SK-N-SH (cell line): Measurements from ENCODE around the gene TFDP2. TPM values are rescaled to one million over a fixed set of nuclear protein-coding genes. Genes with fewer than 3 reads are reported as not detected.

Experiments used
- CTCF ChIA-PET: fragments of 300-600, 350-600 bp; formaldehyde crosslinking; extraction: SDS; loops from one replicate; lab custom pipeline; 2021; lab: Yijun Ruan, JAX
- POLR2A ChIA-PET: fragments of 350-600 bp; sonication (Branson Sonifier 250); formaldehyde crosslinking; extraction: SDS; loops from one replicate; lab custom pipeline; 2020; ENCODE audit warnings: antibody characterized with exemption, inconsistent platforms; lab: Yijun Ruan, JAX
- DNase-seq: peaks from one replicate; pipeline ENCODE4 v3.0.0; 2012
- H2AFZ ChIP-seq: fragments of 200-600 bp; sonication (generic); 2 replicates; pipeline ENCODE4 v1.8.1; 2016; ENCODE audit warnings: antibody characterized with exemption, mild to moderate bottlenecking, low read depth
- H3F3A ChIP-seq: fragments of 200-600 bp; sonication (generic); replicated peaks from 2 replicates; pipeline ENCODE3; 2016; ENCODE audit warnings: antibody characterized with exemption, mild to moderate bottlenecking; ENCODE audit not compliant: insufficient read depth
- H3K27ac ChIP-seq, 2 experiments: fragments of 200-500 bp in 1 of 2; fragments of 200-600 bp in 1 of 2; sonication (Bioruptor generic) in 1 of 2; sonication (generic), shearing (Covaris generic) in 1 of 2; 2 replicates each; pipeline versions ENCODE4 v1.5.1 to v1.6.1; 2014 to 2016; ENCODE audit warnings: low read depth in 2 of 2, inconsistent platforms in 1 of 2, low read length in 1 of 2, mild to moderate bottlenecking in 1 of 2, mixed read lengths in 1 of 2
- H3K27me3 ChIP-seq: fragments of 200-600 bp; sonication (generic), shearing (Covaris generic); 2 replicates; pipeline ENCODE4 v1.6.1; 2016; ENCODE audit warnings: mixed run types; ENCODE audit not compliant: insufficient read depth
- H3K36me3 ChIP-seq, 2 experiments: fragments of 200-500 bp in 1 of 2; fragments of 200-600 bp in 1 of 2; sonication (Bioruptor generic) in 1 of 2; sonication (generic) in 1 of 2; replicated peaks in 1 of 2; 2 replicates each; pipeline versions ENCODE3 to v1.5.1; 2014 to 2016; ENCODE audit warnings: low read length in 1 of 2, mild to moderate bottlenecking in 1 of 2; ENCODE audit not compliant: insufficient read depth in 2 of 2, control insufficient read depth in 1 of 2
- H3K4me1 ChIP-seq, 2 experiments: fragments of 200-500 bp in 1 of 2; fragments of 200-600 bp in 1 of 2; sonication (Bioruptor generic) in 1 of 2; sonication (generic), shearing (Covaris generic) in 1 of 2; 2 replicates each; pipeline versions ENCODE4 v1.5.1 to v1.6.1; 2014 to 2016; ENCODE audit warnings: low read depth in 1 of 2, low read length in 1 of 2, mixed run types in 1 of 2; ENCODE audit not compliant: insufficient read depth in 2 of 2, control insufficient read depth in 1 of 2
- H3K4me2 ChIP-seq: fragments of 200-600 bp; sonication (generic), shearing (Covaris generic); 2 replicates; pipeline ENCODE4 v1.6.1; 2017; ENCODE audit warnings: mixed run types
- H3K4me3 ChIP-seq, 2 experiments: fragments of 200-500 bp in 1 of 2; fragments of 200-600 bp in 1 of 2; sonication (Bioruptor generic) in 1 of 2; sonication (generic), shearing (Covaris generic) in 1 of 2; 2 replicates each; pipeline versions ENCODE4 v1.5.1 to v1.8.1; 2014 to 2016; ENCODE audit warnings: low read depth in 2 of 2, inconsistent platforms in 1 of 2, low read length in 1 of 2, mild to moderate bottlenecking in 1 of 2, mixed read lengths in 1 of 2, moderate library complexity in 1 of 2
- H3K79me2 ChIP-seq: fragments of 200-600 bp; sonication (generic); 2 replicates; pipeline ENCODE4 v1.8.1; 2017; ENCODE audit warnings: mild to moderate bottlenecking; ENCODE audit not compliant: insufficient read depth
- H3K9ac ChIP-seq: fragments of 200-600 bp; sonication (generic); 2 replicates; pipeline ENCODE4 v1.6.1; 2017; ENCODE audit warnings: mixed run types
- H3K9me2 ChIP-seq: fragments of 200-600 bp; sonication (generic); 2 replicates; pipeline ENCODE4 v1.6.1; 2017; ENCODE audit warnings: mixed run types
- H3K9me3 ChIP-seq: fragments of 200-600 bp; sonication (generic); 2 replicates; pipeline ENCODE4 v1.6.1; 2017; ENCODE audit warnings: mixed run types, mild to moderate bottlenecking, moderate library complexity
- H4K20me1 ChIP-seq: fragments of 200-600 bp; sonication (generic); 2 replicates; pipeline ENCODE4 v1.6.1; 2017; ENCODE audit warnings: mild to moderate bottlenecking, mixed run types; ENCODE audit not compliant: insufficient read depth
- ELF1 ChIP-seq: IDR thresholded peaks from 2 replicates; pipeline ENCODE4 v1.4.0; 2012
- EZH2phosphoT487 ChIP-seq: fragments of 200-600 bp; sonication (generic); IDR thresholded peaks from 2 replicates; pipeline ENCODE4 v1.6.1; 2017; ENCODE audit warnings: low read depth, mixed run types, mild to moderate bottlenecking, antibody characterized with exemption, moderate library complexity, borderline replicate concordance
- GABPA ChIP-seq: IDR thresholded peaks from 2 replicates; pipeline ENCODE4 v1.4.0; 2012; ENCODE audit warnings: low read depth, mild to moderate bottlenecking
- GATA2 ChIP-seq: sonication (generic); formaldehyde crosslinking; IDR thresholded peaks from 2 replicates; pipeline ENCODE4 v1.5.0; 2020; ENCODE audit warnings: mild to moderate bottlenecking, missing genetic modification reagents
- IRF3 ChIP-seq: fragments of 150-350 bp; IDR thresholded peaks from 2 replicates; pipeline ENCODE4 v1.6.1; 2016; ENCODE audit warnings: mild to moderate bottlenecking, low read depth, low read length
- NRF1 ChIP-seq: IDR thresholded peaks from 2 replicates; pipeline ENCODE4 v1.6.1; 2012; ENCODE audit warnings: low read depth, mild to moderate bottlenecking, low read length
- SIN3A ChIP-seq: IDR thresholded peaks from 2 replicates; pipeline ENCODE4 v1.6.1; 2012; ENCODE audit warnings: low read depth, mild to moderate bottlenecking, low read length, moderate library complexity, borderline replicate concordance
- SMC3 ChIP-seq: IDR thresholded peaks from 2 replicates; pipeline ENCODE4 v1.6.1; 2012; ENCODE audit warnings: low read depth, low read length, improper control_type of control experiment
- TCF12 ChIP-seq: IDR thresholded peaks from 2 replicates; pipeline ENCODE4 v1.4.0; 2012
- USF1 ChIP-seq: IDR thresholded peaks from 2 replicates; pipeline ENCODE4 v1.4.0; 2012; ENCODE audit warnings: low read depth, borderline replicate concordance
- USF2 ChIP-seq: fragments of 150-350 bp; IDR thresholded peaks from 2 replicates; pipeline ENCODE4 v1.6.1; 2017; ENCODE audit warnings: antibody characterized with exemption, low read length, low read depth, borderline replicate concordance
- WGBS: methylation state at CpG from one replicate; pipeline ENCODE4 v1.1.6; 2017; ENCODE audit warnings: low lambda C conversion rate; 5-methylcytosine and 5-hydroxymethylcytosine counted together
- polyA plus RNA-seq, 3 experiments: library from polyadenylated mRNA; depleted of rRNA; stranded (reverse); fragments of >200 nt; gene quantifications; 2 replicates each; pipeline ENCODE4 v1.2.3, GENCODE V29; 2012

The TFDP2 gene
- polyA plus RNA-seq, 1 of the 3 experiments (the other 2 are of a cell fraction): 8.6 TPM

GRCh38 chr3:141972399-141972798 lies 176.9 kb downstream of the TFDP2 start:
- Histone ChIP-seq H3F3A (no peaks in the 10 kb centered on the region), H3K9me2 (no peaks in the 10 kb centered on the region), H3K9ac (no peak overlapping the region), H3K27ac (no peak overlapping the region), H2AFZ (no peak overlapping the region), H4K20me1 (no peaks in the 10 kb centered on the region), H3K4me3 (no peak overlapping the region), H3K27me3 (no peaks in the 10 kb centered on the region), H3K36me3 (peaks cover 9 to 10% of the 10 kb centered on the region in 2 experiments), H3K4me1 (no peaks in the 10 kb centered on the region), H3K9me3 (no peaks in the 10 kb centered on the region), H3K4me2 (no peak overlapping the region), H3K79me2 (no peaks in the 10 kb centered on the region)
- DNase-seq: no peak
- POLR2A ChIA-PET: no interaction called here
- no peak for TF ChIP-seq GABPA
- TF ChIP-seq ELF1: no peak
- TF ChIP-seq TCF12: no peak
- no peak for TF ChIP-seq EZH2phosphoT487
- TF ChIP-seq NRF1: no peak
- TF ChIP-seq SIN3A: no peak
- no peak for TF ChIP-seq USF1
- TF ChIP-seq IRF3: no peak
- TF ChIP-seq USF2: no peak
- no peak for TF ChIP-seq GATA2 (CRISPR knock-in tag)
- CTCF ChIA-PET: interaction anchor here (0.7 to 2.1 kb wide), 2 partner anchors 10 to 11 kb away, joined by 3 to 6 read pairs; no protein-coding TSS in a partner anchor
- 94% methylated on average over 2 of the region's 2 CpGs for WGBS

GRCh38 chr3:141971571-141971970 lies 177.8 kb downstream of the TFDP2 start:
- Histone ChIP-seq H3K4me1 (no peaks in the 10 kb centered on the region), H3K4me2 (no peak overlapping the region), H3K4me3 (no peak overlapping the region), H3K36me3 (peaks cover 7 to 10% of the 10 kb centered on the region in 2 experiments), H3K79me2 (no peaks in the 10 kb centered on the region), H2AFZ (no peak overlapping the region), H3K9ac (no peak overlapping the region), H3K27ac (no peak overlapping the region), H3K27me3 (no peaks in the 10 kb centered on the region), H3F3A (no peaks in the 10 kb centered on the region), H3K9me3 (no peaks in the 10 kb centered on the region), H4K20me1 (no peaks in the 10 kb centered on the region), H3K9me2 (no peaks in the 10 kb centered on the region)
- TF ChIP-seq IRF3: no peak
- TF ChIP-seq USF2: no peak
- no peak for TF ChIP-seq EZH2phosphoT487
- TF ChIP-seq SMC3: no peak
- ChIA-PET CTCF (interaction anchor here (1.6 to 2.1 kb wide), 2 partner anchors 9 to 308 kb away, joined by 4 to 6 read pairs; no protein-coding TSS in a partner anchor), POLR2A (no interaction called here)
- WGBS: 97% methylated on average over 1 of the region's 1 CpG
- DNase-seq: no peak
